PFSK-1 (cell line): ENCODE results near the gene PRR7.

Source experiments
- FOXP2 ChIP-seq: optimal IDR thresholded peaks from 2 replicates; pipeline ENCODE3; 2011; ENCODE audit warnings: borderline replicate concordance, control low read depth, inconsistent platforms; ENCODE audit not compliant: insufficient read depth; ENCODE audit errors: extremely low read length, extremely low read depth
- POLR2AphosphoS5 ChIP-seq: IDR thresholded peaks from 2 replicates; pipeline ENCODE4 v1.6.1; 2012; ENCODE audit warnings: low read depth, mild to moderate bottlenecking, control low read depth, low read length, moderate library complexity
- SIN3A ChIP-seq: IDR thresholded peaks from 2 replicates; pipeline ENCODE4 v1.6.1; 2012; ENCODE audit warnings: mild to moderate bottlenecking, low read length, moderate library complexity, borderline replicate concordance; ENCODE audit not compliant: insufficient read depth
- TAF1 ChIP-seq: IDR thresholded peaks from 2 replicates; pipeline ENCODE4 v1.6.1; 2012; ENCODE audit warnings: low read length, control low read depth, borderline replicate concordance; ENCODE audit not compliant: insufficient read depth
- TF ChIP-seq, protein P1 (sequence below), 2 experiments: IDR thresholded peaks; 2 replicates each; pipeline versions ENCODE4 v1.6.1 to v1.8.0; 2011 to 2012; ENCODE audit warnings: low read depth in 2 of 2, low read length in 2 of 2, control low read depth in 1 of 2, inconsistent platforms in 1 of 2, mild to moderate bottlenecking in 1 of 2, moderate library complexity in 1 of 2; ENCODE audit not compliant: insufficient read depth in 1 of 2

The PRR7 gene

DNA sequence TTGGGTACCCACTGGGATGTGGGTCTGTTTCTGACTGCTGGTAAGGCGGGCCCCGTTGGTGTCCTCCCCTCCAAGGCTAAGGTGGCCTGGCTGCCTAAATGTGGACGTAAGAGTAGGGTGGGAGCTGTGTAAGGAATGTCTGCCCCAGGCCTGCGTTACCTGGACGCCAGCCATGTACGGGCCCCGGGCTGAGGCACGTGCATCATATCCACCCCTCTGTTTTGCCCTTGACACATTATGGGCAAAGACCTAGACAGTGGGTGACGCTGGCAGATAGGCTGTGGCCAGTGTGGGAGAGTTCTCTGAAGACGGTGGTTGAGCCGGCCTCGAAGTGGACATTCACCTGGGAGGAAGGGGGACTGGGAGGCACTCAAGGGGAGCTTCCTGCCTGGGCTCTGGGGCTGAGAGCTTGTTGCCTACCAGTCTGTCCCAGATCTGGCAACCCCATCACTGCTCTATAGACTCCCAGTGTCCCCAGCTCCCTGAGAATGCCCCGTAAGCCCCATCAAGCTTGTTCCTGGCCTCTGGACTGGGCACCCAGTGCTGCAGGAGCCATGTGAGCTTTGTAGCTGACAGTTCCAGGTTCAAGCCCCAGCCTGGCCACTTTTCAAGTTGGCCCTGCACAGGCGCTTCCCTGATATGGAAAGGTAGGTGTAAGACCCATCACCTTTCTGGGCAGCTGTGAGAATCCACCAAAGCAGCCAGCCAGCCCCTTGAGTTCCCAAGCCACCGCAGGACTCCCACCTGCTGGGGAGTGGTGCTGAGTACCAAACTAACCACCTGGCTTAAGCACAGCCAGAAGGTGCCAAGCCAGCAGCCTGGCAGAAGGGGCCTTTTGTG lies 3.2 kb upstream of the PRR7 start:
- TF ChIP-seq SIN3A (no peak), FOXP2 (no peak), TAF1 (no peak), POLR2AphosphoS5 (no peak; the same call in 1 of the 2 replicates)
- TF ChIP-seq, protein P1, sequence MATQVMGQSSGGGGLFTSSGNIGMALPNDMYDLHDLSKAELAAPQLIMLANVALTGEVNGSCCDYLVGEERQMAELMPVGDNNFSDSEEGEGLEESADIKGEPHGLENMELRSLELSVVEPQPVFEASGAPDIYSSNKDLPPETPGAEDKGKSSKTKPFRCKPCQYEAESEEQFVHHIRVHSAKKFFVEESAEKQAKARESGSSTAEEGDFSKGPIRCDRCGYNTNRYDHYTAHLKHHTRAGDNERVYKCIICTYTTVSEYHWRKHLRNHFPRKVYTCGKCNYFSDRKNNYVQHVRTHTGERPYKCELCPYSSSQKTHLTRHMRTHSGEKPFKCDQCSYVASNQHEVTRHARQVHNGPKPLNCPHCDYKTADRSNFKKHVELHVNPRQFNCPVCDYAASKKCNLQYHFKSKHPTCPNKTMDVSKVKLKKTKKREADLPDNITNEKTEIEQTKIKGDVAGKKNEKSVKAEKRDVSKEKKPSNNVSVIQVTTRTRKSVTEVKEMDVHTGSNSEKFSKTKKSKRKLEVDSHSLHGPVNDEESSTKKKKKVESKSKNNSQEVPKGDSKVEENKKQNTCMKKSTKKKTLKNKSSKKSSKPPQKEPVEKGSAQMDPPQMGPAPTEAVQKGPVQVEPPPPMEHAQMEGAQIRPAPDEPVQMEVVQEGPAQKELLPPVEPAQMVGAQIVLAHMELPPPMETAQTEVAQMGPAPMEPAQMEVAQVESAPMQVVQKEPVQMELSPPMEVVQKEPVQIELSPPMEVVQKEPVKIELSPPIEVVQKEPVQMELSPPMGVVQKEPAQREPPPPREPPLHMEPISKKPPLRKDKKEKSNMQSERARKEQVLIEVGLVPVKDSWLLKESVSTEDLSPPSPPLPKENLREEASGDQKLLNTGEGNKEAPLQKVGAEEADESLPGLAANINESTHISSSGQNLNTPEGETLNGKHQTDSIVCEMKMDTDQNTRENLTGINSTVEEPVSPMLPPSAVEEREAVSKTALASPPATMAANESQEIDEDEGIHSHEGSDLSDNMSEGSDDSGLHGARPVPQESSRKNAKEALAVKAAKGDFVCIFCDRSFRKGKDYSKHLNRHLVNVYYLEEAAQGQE (IDR thresholded peaks at IDR 0.05; ENCODE audit: insufficient read depth in 1 of 2, low read depth in 2 of 2, low read length in 2 of 2), result no peak

DNA sequence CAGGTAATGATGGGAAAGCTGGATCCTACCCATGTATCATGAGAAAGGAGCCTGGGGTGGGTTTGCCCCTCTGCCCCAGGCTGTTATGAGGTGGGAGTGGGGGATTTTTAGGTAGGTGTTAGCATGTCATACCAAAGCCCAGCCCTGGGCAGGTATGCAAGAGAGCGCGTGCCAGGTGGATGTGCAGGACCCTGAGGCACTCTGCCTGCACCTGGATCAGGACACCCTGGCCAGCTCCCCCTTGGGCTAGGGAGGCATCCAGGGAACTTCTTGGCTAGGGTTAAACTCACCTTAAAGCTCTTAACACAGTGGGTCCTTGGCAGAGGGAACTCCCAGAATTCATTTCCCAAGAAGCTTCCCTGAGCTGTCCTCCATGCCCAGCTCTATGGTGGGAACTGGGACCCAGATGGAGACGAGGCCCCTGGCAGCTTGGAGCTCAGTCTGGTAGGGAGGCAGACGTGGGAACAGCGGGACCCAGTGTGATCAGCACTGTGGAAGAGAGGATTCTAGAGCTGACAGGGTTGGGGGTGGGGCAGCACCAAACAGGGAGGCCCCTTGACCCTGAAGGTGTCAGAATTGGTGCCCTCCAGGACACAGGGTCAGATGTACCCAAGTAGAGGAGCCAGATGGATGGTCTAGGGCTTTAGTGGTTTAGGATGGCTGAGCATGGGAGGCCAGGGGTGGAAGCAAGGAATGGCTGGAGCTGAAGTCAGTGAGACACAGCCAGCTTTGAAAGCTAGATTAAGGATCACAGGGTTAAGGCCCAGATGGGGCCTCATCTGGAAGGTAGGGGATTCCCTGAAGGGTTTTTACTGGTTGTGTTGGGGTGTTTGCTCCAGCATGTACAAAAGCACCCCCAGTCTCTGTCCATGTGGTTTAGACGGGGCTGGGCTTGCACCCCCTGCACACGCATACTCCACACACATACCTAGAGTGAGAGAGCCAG lies 2.2 kb upstream of the PRR7 start:
- TF ChIP-seq, protein P1 (IDR thresholded peaks at IDR 0.05; ENCODE audit: insufficient read depth in 1 of 2, low read depth in 2 of 2, low read length in 2 of 2), result no peak
- TF ChIP-seq FOXP2, result no peak
- no peak for TF ChIP-seq SIN3A
- TF ChIP-seq POLR2AphosphoS5, result peak; percentile 16; the same call in 1 of the 2 replicates
- no peak for TF ChIP-seq TAF1

DNA sequence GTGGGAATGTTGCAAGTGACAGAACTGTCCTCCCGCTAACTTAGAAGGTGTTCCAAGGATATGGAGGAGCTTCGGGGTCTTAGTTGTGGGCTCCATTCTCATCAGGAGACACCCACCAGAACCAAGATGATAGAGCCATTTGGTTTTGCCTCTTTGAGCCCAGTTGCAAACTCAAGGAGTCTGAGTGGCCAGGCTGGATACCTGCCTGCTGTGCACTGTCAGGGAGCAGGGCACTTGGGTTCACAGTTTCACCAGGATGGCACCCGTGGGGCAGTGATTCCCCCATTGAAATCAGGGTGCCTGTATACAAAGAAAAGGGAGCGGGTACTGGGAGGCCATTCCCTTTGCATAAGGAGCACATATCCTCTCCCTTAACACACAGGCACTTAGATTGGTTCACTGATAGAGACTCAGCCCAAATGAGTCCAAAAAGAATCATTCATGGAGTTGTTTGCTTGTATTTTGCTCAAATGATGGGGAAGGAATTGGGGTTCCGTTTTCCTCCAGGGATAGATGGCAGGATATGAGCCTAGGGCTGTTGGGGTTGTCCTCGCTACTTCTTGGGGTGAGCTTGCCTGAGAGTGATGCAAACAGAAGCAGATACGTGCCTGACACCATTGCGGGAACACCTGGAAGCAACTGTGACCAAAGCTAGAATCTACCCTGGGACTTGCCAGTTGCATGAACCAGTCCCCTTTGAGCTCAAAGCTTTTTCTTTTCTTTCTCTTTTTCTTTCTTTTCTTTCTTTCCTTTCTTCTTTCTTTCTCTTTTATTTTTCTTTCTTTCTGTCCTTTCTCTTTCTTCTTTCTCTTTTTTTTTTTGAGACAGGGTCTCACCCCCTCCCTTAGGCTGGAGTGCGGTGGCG lies 1.3 kb upstream of the PRR7 start:
- TF ChIP-seq, protein P1 (IDR thresholded peaks at IDR 0.05; ENCODE audit: insufficient read depth in 1 of 2, low read depth in 2 of 2, low read length in 2 of 2), result no peak
- TF ChIP-seq SIN3A, result no peak
- no peak for TF ChIP-seq POLR2AphosphoS5
- TF ChIP-seq FOXP2, result no peak
- no peak for TF ChIP-seq TAF1

DNA sequence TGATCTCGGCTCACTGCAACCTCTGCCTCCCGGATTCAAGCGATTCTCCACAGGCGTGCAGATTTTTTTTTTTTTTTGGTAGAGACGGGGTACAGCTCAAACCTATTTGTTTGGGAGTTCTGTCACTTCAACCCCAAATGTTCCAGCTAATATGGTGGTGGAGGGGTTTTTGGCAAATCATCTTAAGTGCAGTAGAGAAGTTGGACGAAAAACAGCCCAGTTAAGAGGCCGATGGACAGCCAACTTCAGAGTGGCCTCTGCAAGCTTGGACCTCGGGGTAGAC lies 756 bp upstream of the PRR7 start:
- TF ChIP-seq SIN3A, result no peak
- TF ChIP-seq, protein P1 (IDR thresholded peaks at IDR 0.05; ENCODE audit: insufficient read depth in 1 of 2, low read depth in 2 of 2, low read length in 2 of 2), result no peak
- TF ChIP-seq POLR2AphosphoS5, result no peak
